ENCODE measurements around the gene TRIP13.
"Not testable (repeated sequence)": the region's sequence is repeated elsewhere in the genome, so short reads cannot be mapped to it uniquely, and the experiment has no call there.

DNA sequence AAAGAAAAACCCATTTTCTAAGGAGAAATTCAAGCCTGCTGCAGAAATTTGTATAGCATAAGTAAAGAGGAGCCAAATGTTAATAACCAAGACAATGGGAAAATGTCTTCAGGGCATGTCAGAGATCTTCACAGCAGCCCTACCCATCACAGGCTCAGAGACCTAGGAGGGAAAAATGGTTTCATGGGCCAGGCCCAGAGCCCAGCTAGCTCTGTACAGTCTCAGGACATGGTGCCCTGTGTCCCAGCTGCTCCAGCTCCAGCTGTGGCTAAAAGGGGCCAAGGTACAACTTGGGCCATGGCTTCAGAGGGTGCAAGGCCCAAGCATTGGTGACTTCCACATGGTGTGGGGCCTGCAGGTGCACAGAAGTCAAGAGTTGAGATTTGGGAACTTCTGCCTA, 36.5 kb downstream of the TRIP13 start:
- TF ChIP-seq, protein P1, sequence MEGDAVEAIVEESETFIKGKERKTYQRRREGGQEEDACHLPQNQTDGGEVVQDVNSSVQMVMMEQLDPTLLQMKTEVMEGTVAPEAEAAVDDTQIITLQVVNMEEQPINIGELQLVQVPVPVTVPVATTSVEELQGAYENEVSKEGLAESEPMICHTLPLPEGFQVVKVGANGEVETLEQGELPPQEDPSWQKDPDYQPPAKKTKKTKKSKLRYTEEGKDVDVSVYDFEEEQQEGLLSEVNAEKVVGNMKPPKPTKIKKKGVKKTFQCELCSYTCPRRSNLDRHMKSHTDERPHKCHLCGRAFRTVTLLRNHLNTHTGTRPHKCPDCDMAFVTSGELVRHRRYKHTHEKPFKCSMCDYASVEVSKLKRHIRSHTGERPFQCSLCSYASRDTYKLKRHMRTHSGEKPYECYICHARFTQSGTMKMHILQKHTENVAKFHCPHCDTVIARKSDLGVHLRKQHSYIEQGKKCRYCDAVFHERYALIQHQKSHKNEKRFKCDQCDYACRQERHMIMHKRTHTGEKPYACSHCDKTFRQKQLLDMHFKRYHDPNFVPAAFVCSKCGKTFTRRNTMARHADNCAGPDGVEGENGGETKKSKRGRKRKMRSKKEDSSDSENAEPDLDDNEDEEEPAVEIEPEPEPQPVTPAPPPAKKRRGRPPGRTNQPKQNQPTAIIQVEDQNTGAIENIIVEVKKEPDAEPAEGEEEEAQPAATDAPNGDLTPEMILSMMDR (IDR thresholded peaks at IDR 0.05), result not testable (repeated sequence)
- TF ChIP-seq TCF7L2 (IDR thresholded peaks at IDR 0.05; ENCODE audit: low read depth, low read length), result not testable (repeated sequence)

Data from Panc1 (cell line).